PC-3 (cell line): Measurements from ENCODE around the gene DUSP22.

Source experiments
- CTCF ChIP-seq: fragments of 300-600 bp; sonication (generic); conservative IDR thresholded peaks from 2 replicates; pipeline ENCODE4 v1.5.1; 2017; ENCODE audit warnings: antibody characterized with exemption, low read depth, mild to moderate bottlenecking, low read length
- EZH2 ChIP-seq: fragments of 300-600 bp; sonication (generic); IDR thresholded peaks from one replicate; pipeline ENCODE4 v1.6.1; 2017; ENCODE audit warnings: antibody characterized with exemption, mild to moderate bottlenecking, low read length; ENCODE audit not compliant: unreplicated experiment
- EZH2phosphoT487 ChIP-seq: fragments of 300-600 bp; sonication (generic); IDR thresholded peaks from 2 replicates; pipeline ENCODE4 v1.6.1; 2018; ENCODE audit warnings: mild to moderate bottlenecking, antibody characterized with exemption, low read length, borderline replicate concordance

DNA sequence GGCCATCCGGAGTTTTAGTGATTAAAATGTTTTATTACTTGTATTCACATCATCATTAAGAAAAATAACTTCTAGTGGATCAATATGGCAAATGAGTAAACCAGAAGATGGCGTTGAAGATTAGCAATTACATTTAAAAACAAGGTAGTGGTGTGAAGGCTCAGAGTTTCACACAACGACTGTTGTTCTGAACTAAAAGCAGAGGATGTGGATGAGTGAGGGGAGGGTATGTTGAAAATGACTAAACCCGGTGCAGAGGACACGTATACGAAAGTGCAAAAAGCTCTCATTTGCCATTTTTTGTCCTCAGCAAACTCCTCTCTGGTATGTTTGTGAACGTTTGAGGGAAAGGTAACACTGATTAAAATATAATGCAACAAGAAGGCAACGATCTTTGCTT is 97.3 kb downstream of the DUSP22 start:
- TF ChIP-seq EZH2phosphoT487 (no peak), EZH2 (no peak), CTCF (peak; percentile 38)
